Heart left ventricle (tissue), 13 donors: ENCODE measurements around the gene RABL6.

ENCODE experiments used
- CTCF ChIP-seq, 12 donors: fragments of 200-600 bp; sonication (generic) in 4 of 12; IDR thresholded peaks; one replicate each; pipeline versions ENCODE4 v1.5.0 to v1.8.0; 2018 to 2022; ENCODE audit warnings: antibody characterized with exemption in 12 of 12, mild to moderate bottlenecking in 5 of 12
- POLR2A ChIP-seq, 2 donors: fragments of 450-650 bp; IDR thresholded peaks; one replicate each; pipeline ENCODE4 v1.6.1; 2017; ENCODE audit warnings: antibody characterized with exemption in 2 of 2, mild to moderate bottlenecking in 2 of 2, moderate library complexity in 2 of 2
- donor health status: ischemic (EF 13 %, LVEDD 7.1; RV severe dilation, severe dysfunction).
- donor health status: DM: no; HTN: yes; CAD: no.
- donor health status: DM: no; HTN: no; CAD: no.
- donor health status: ischemic (EF 25% LVEDD 6.9; RV normal size, moderate dysfunction).
- donor health status: ischemic (EF 25% LVEDD 5.7; RV mildly dilated, moderate dysfunction).
- donor health status: ischemic (EF 35%, LVEDD 5.7; RV mildly dilated, moderate dysfunction).
- donor health status: nonischemic (EF 11% LVEDD 7.7; RV severe dilation, severe dysfunction).
- donor health status: DM: yes; HTN: yes; CAD: no.
- donor health status: PGD.
- donor health status: ischemic (EF 29% LVEDD 5.4; RV normal size, mild dysfunction).
- donor health status: nonischemic (EF 23%, LVEDD 6.1; RV moderate dilation, normal function).

GRCh38 chr9:136858452-136858843 is 50.7 kb downstream of the RABL6 start:
- TF ChIP-seq POLR2A (IDR thresholded peaks at IDR 0.05) (no peak), CTCF (IDR thresholded peaks at IDR 0.05) (no peak)
